ENCODE measurements around the gene ASCL2.

Gene ASCL2

DNA sequence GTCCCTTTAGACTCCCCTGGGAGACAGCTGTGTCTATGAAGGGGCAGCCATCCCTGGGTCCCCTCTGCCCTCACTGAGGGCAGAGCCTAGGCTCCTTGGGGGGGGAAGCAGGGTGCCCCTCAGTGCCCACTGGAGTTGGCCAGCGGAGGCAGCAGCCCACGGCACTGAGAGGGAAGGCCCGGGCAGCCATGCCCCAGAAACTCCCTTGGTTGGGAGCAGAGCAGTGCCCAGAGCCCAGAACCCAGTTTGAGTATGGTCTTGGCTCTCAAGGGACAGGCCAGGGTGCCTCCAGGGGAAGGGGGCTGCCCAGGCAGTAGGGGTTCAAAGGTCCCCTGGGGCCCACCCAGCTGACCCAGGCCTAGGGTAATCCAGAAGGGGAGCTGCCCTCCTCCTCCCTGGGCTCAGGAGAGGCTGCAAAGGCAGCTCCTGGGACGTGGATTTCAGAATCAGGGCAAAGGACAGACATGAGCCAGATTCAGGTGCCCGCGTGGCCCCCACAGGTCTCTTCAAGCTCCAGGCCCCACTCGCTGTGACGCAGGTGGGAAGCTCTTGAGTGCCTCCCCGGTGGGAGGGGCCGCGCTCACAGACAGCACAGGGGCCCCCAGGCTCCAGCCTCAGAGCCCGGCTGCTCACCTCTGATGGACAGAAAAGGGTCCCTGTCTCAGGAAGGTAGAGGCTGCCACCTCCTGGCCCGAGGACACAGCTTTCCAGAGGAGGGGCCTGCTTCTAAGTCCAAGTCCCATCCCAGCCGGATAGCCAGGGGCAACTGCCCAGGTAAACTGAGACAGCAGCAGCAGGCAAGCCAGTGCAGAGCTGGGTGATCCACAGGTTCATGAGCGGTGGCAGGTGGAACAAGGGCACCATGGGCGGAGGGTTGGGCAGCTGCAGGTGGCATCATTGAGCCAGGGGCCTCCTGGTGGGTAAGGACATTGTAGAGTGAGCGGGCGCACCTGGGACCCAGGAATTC lies 28.7 kb upstream of the ASCL2 start:
- Mint-ChIP-seq H3K27ac (peak overlapping the region in 1 of 3 experiments; percentile 82), H3K4me1 (peaks cover 4% of the 10 kb centered on the region), H3K9me3 (no peaks in the 10 kb centered on the region), H3K27me3 (ENCODE audit: low read depth) (peaks cover 8% of the 10 kb centered on the region), H3K36me3 (ENCODE audit: low read depth) (no peaks in the 10 kb centered on the region), H3K4me3 (no peak overlapping the region)
- TF ChIP-seq, protein P1, sequence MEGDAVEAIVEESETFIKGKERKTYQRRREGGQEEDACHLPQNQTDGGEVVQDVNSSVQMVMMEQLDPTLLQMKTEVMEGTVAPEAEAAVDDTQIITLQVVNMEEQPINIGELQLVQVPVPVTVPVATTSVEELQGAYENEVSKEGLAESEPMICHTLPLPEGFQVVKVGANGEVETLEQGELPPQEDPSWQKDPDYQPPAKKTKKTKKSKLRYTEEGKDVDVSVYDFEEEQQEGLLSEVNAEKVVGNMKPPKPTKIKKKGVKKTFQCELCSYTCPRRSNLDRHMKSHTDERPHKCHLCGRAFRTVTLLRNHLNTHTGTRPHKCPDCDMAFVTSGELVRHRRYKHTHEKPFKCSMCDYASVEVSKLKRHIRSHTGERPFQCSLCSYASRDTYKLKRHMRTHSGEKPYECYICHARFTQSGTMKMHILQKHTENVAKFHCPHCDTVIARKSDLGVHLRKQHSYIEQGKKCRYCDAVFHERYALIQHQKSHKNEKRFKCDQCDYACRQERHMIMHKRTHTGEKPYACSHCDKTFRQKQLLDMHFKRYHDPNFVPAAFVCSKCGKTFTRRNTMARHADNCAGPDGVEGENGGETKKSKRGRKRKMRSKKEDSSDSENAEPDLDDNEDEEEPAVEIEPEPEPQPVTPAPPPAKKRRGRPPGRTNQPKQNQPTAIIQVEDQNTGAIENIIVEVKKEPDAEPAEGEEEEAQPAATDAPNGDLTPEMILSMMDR (IDR thresholded peaks at IDR 0.05; ENCODE audit: unreplicated experiment in 3 of 3): peak; percentile 42 to 61 (median 47)

DNA sequence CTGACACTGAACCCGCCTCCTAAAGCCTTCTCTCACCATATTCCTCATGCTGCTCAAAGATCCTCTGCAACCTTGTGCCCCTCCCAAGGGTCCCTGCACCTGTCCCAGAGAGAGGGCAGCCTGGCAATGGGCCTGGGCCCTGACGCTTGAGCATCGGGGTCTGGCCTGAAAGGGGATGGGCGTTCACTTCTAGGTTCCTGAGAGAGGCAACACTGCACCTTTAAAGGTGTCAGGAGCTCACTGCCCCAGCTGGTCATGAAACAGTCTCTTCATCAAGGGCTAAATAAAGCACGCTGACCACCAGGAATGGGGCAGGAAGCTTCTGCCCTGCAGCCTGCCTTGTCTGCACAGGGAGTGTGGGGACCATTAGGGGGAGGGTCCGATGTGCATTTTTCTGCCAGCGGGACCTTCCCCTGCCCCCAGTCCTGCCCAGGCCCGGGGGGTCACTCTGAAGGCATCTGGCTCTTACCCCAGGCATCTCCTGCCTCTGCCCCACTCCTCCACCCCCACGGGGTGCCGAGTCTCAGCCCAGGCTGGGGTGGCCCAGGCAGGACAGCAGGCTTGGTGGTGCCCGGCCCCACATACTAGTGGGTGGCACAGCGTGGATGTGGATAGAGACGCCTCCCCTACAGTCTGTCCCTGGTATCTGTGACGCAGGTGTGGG lies 27.9 kb upstream of the ASCL2 start:
- no peaks in the 10 kb centered on the region for H3K9me3 Mint-ChIP-seq
- TF ChIP-seq, protein P1 (IDR thresholded peaks at IDR 0.05; ENCODE audit: unreplicated experiment in 3 of 3): no peak
- peaks cover 8% of the 10 kb centered on the region for H3K27me3 Mint-ChIP-seq (ENCODE audit: low read depth)
- no peaks in the 10 kb centered on the region for H3K4me1 Mint-ChIP-seq
- H3K4me3 Mint-ChIP-seq: no peak overlapping the region
- no peaks in the 10 kb centered on the region for H3K36me3 Mint-ChIP-seq (ENCODE audit: low read depth)
- H3K27ac Mint-ChIP-seq: peak overlapping the region in 2 of 3 experiments; percentile 40 to 62

DNA sequence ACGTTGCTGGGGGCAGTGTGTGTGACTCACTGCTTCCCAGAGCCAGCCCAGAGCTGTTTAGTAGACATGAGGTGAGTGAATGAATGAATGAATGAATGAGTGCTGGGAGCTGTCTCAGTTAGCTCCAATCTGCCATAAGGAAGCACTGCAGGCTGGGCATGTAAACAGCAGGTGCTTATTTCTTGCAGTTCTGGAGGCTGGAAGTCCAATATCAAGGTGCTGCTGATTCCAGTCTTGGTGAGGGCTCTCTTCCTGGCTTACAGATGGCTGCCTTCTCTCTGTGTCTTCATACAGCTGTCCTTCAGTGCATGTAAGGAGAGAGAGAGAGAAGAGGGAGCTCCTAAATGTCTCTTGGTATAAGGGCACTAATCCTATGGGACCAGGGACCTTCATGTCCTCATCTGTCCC lies 27.2 kb upstream of the ASCL2 start:
- Mint-ChIP-seq H3K27ac (peak overlapping the region in 2 of 3 experiments; percentile 40 to 62), H3K36me3 (ENCODE audit: low read depth) (no peaks in the 10 kb centered on the region), H3K4me3 (no peak overlapping the region), H3K4me1 (no peaks in the 10 kb centered on the region), H3K27me3 (ENCODE audit: low read depth) (peaks cover 12% of the 10 kb centered on the region), H3K9me3 (no peaks in the 10 kb centered on the region)
- TF ChIP-seq, protein P1 (IDR thresholded peaks at IDR 0.05; ENCODE audit: unreplicated experiment in 3 of 3): no peak

DNA sequence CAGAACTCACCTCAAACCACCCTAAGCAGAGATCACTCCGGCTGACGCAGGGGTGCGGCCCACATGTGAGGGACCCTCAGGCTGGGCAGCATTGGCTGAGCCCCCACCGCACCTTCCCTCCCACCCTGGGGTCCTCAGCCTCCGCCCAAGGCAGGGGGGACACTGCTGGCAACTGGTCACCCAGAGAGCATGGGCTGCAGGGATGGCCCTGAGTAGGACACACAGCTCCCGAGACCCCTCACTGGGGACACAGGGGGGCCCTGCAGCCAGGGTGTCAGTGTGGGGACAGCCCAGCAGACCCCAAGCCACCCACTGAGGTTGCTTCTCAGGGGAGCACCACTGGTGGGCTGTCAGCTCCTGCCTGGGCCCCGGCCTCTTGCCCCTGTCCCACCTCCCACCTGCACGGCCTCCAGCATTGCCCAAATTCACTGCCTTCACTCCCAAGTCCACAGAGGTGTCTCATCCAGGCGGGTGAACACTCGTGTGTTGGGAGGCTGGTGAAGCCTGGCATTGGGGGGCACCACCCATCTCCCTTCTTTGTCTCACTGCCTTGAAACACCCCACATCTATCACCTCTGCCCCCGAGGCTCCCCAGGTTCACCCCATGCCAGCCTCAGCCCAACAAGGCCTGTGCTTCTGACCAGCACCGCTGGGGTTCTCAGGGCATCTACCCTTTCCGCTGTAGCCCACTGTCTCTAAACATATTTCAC lies 26.7 kb upstream of the ASCL2 start:
- TF ChIP-seq, protein P1 (IDR thresholded peaks at IDR 0.05; ENCODE audit: unreplicated experiment in 3 of 3): no peak
- no peaks in the 10 kb centered on the region for H3K36me3 Mint-ChIP-seq (ENCODE audit: low read depth)
- no peaks in the 10 kb centered on the region for H3K4me1 Mint-ChIP-seq
- no peaks in the 10 kb centered on the region for H3K9me3 Mint-ChIP-seq
- peaks cover 16% of the 10 kb centered on the region for H3K27me3 Mint-ChIP-seq (ENCODE audit: low read depth)
- no peak overlapping the region for H3K4me3 Mint-ChIP-seq
- H3K27ac Mint-ChIP-seq: peak overlapping the region in 1 of 3 experiments; percentile 62

DNA sequence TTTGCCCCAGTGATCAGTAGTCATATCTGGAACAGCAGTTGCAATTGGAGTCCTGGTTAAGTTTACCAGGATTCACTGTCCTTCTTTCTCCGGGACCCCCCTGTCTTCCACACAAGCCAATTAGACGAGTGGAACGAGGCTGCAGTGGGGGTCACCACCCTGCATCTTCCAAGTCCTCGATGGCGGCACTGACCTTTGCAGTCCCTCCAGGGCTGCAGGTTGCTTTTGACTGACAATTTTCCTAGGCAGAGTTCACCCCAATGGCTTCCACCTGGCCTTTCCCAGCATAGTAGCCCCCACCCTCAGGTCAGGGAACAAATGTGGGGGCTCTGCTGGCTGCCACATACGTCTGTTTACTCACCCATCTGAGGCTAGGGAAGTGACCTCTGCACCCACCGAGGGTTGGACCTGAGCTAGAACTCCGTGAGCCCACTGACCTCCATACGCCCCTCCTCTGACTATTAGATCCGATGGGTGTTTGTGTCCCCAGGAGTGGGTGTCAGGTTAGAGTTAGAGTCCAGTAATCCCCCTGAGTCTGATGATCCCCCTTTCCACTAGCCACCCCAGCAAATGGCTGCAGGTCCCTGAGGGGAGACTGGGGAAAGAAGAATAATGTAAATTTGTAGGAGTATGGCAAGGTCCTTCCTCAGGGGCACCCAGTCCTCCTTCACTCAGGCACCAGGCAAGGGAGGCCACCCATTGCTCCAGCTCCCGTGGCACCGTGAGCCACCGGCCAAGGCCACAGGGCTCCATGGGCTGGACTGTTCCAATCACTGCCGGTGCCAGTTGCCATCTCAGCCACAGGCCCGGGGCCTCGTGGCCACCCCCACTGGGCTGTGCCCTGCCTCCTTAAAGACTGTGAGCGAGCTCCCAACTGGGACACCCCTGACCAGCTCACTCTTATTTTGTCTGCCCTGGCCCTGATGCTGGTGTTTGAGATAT lies 25.9 kb upstream of the ASCL2 start:
- Mint-ChIP-seq H3K9me3 (no peaks in the 10 kb centered on the region), H3K4me3 (no peak overlapping the region), H3K27ac (no peak overlapping the region), H3K36me3 (ENCODE audit: low read depth) (no peaks in the 10 kb centered on the region), H3K4me1 (no peaks in the 10 kb centered on the region), H3K27me3 (ENCODE audit: low read depth) (peaks cover 16% of the 10 kb centered on the region)
- TF ChIP-seq, protein P1 (IDR thresholded peaks at IDR 0.05; ENCODE audit: unreplicated experiment in 3 of 3): no peak
